HG03432 (cell line): ENCODE data around the gene RAB4B.
"Not testable (repeated sequence)": the region's sequence is repeated elsewhere in the genome, so short reads cannot be mapped to it uniquely, and the experiment has no call there.

Experiments used
- ATAC-seq: cut with Tn5 transposase; IDR thresholded peaks from one replicate; pipeline ENCODE4 v1.9.1; 2021; ENCODE audit warnings: mild to moderate bottlenecking, moderate library complexity; ENCODE audit not compliant: unreplicated experiment

RAB4B gene

DNA sequence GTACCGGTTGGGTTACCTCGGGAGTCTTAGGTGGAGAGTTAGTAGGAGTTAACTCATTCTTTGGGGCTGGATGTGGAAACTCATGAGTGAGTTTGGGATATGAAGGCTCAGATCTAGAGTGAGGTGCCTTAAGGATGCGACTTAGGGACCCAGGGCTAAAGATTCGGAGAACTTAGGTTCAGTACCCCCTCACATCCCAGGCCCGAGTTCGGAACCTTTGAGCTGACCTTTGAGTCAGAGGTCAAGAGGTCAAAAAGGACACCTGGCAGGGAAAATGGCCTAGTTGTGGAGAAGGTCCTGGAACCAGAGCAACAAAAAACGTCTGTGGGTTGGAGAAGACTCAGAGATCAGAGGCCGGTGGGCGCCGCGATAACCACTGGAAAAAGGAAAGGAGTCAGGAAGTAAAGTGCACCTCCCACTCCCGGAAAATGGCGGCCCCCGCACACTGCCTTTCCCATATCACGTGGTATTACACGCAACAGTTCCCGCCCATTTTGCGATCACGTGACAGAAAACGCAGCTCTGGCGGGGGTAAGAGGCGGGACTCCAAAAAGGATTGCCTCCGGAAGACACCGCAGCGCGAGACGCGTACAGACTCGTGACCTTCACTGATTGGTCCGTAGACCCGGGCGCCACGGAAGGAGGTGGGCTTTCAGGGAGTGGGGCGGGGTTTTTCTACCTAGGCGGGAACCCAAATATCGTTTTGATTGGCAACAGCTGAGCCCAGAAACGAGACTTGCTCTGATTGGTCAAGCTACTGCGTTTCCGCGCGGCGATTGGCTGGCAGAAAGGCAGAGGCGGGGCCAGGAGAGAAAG is 27.8 kb upstream of the RAB4B start, which contains the start of gene ACTMAP:
ACTMAP (minus strand) TSS at position 420 of the 816 bp plus-strand sequence. CDS start 674 bp downstream, outside the sequence.
- ATAC-seq = peak; percentile 80

DNA sequence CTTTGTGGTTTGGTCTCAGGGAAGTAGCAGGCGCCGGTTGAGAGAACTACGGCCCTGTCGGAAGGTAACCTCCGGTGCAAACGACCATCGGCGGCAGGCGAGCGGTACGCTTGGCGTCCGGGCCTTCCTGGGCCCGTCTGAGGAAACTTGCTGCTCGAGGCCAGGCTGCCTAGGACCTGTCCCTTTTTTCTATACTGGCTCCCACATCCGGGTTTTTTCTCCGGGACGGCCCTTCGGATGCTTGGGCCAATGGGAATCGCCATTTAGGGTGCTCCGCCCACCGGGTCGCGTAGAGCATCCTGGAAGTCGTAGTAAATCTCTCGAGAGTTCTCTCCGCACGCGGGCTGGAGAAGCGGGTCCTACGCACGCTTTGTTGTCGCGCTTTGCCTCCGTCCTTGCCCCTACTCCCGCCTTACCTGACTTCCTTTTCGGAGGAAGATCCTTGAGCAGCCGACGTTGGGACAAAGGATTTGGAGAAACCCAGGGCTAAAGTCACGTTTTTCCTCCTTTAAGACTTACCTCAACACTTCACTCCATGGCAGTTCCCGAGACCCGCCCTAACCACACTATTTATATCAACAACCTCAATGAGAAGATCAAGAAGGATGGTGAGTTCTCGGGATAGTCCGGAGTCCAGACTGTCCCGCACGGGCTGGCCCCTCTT is 27.0 kb upstream of the RAB4B start, which contains the start of gene SNRPA:
SNRPA (plus strand) TSS at position 330 of the 664 bp plus-strand sequence; CDS start at position 536, 206 bp downstream.
- peak; percentile 63 for ATAC-seq

DNA sequence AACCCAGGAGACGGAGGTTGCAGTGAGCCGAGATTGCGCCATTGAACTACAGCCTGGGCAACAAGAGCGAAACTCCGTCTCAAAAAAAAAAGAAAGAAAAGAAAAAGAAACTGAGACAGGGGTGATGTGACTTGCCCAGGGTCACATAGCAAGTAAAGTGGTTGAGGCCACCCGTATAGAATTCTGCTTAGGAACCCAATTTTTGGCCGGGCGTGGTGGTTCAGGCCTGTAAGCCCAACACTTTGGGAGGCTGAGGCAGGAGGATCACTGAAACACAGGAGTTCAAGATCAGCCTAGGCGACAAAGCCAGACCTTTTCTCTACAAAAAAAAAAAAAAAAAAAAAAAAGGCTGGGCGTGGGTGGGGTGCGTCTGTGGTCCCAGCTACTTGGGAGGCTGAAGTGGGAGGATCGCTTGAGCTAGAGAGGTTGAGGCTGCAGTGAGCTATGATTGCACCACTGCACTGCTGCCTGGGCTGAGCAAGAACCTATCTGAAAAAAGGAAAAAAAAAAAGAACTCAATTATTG is 25.7 kb upstream of the RAB4B start:
- no peak for ATAC-seq

DNA sequence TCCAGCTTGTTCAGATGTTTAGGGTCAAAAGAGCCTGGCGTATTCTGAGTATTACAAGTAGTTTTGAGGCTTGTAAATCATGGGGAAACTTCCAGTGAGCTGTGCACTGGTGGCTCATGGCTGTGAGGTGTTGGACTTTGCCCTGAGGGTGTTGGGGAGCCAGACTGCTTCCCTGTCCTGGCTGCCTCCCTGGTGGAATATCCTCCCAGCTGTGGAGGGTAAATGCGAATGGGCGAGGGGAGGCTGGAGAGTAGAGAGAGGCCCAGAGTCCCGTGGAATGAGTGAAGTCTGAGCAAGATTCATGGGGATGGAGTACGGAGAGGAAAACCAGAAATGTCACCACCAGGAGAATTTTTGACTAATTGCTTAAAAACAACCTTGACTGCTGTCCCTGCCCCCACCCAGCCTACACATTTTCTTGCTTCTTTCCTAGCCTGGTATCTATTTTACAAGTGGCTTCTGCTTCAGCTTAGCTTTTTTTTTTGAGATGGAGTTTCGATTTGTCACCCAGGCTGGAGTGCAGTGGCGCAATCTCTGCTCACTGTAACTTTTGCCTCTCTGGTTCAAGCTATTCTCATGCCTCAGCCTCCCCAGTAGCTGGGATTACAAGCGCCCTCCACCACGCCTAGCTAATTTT is 23.3 kb upstream of the RAB4B start:
- no peak for ATAC-seq

DNA sequence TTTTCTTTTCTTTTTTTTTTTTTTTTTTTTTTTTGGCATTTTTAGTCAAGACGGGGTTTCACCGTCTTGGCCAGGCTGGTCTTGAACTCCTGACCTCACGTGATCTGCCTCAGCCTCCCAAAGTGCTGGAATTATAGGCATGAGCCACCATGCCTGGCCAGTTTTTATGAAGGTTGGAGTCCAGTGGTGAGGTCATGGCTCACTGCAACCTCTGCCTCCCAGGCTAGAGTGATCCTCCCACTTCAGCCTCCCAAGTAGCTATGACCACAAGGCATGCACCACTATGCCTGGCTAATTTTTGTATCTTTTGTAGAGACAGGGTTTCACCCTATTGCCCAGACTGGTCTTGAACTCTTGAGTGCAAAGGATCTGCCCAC is 22.8 kb upstream of the RAB4B start:
- no peak for ATAC-seq

DNA sequence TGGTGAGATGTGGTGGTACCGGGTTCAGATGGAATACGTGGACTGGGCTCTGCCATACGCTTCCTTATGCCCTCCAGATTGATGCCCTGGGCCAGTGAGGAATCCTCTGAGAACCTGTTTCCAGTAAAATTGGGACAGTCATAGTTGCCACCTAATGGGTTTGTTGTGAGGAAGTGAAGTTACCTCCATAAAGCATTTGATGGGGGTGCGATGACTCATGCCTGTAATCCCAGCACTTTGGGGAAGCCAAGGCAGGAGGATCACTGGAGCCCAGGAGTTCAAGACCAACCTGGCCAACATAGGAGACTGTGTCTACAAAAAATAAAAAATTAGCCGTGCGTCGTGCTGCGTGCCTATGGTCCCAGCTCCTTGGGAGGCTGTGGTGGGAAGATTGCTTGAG is 22.3 kb upstream of the RAB4B start:
- ATAC-seq = no peak

DNA sequence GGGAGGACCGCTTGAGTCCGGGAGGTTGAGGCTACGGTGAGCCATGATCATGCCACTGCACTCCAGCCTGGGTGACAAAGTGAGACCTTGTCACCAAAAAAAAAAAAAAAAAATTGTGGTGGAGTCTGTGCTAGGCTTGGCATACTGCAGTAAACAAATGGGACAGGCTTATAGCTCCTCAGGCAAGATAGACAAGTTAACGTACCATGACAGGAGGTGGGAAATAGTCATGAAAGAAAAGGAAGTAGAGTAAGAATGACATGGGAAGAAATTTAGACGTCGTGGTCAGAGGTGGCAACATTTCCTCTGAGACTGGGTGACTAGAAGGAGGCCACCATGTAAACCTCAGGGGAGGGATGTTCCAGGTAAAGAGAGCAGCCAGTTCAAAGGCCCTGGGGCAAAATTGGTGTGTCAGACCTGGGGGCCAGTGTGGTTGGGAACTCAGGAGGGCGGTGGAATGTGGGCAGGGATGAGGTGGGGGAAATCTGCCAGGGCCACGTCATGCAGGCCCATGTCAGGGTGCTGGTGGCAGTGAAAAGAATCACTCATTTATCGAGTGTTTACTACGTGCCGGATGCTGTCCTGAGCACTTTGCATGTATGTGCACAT is 21.4 kb upstream of the RAB4B start:
- no peak for ATAC-seq

DNA sequence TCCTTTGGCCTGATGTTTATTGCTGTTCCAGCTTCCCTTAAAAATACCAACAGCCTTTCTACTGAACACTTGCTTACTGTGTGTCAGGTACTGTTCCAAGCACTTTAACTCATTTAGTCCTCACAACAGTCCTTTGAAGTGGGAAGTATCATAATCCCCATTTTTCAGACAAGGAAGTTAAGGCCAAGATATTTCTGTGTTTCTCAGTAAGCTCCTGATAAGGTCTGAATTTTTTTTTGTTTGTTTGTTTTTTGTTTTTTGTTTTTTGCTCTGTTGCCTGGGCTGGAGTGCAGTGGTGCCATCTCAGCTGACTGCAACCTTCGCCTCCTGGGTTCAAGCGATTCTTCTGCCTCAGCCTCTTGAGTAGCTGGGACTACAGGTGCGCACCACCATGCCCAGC is 19.6 kb upstream of the RAB4B start:
- ATAC-seq = no peak

DNA sequence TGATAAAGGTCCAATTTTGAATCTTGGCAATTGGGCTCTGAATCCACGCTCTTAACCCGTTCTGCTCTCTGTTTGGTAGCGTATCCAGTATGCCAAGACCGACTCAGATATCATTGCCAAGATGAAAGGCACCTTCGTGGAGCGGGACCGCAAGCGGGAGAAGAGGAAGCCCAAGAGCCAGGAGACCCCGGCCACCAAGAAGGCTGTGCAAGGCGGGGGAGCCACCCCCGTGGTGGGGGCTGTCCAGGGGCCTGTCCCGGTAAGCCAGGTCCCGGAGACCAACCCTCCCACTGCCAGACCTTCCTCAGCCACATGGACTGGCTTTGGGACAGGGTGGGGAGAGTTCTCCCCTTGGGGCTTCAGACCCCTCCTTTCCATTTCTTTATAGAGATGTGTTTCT is 18.7 kb upstream of the RAB4B start:
- ATAC-seq = no peak

DNA sequence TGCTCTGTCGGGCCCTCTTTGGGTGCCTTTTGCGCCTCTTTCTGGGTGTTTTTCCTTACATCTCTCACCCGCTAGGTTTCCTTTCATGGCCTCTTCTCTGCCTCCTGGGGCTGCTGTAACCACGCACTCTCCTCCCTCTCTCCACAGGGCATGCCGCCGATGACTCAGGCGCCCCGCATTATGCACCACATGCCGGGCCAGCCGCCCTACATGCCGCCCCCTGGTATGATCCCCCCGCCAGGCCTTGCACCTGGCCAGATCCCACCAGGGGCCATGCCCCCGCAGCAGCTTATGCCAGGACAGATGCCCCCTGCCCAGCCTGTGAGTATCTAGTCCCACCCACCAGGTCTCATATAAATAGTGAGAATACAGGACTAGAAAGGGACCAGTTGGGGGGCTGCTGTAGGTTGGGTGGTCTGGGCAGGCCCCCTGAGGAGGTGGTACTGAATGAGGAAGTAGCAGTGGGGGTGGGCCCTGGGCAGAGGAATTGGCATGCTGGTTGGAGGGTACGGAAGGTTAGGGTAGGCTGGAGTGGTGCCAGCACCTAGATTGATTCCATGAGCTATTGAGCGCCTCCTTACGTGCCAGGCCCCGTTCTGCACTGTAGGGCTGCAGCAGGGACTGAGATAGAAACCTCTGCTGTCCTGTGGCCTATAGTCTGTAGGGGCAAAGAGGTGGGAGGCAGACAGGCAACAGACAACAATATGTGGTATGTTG is 15.1 kb upstream of the RAB4B start:
- no peak for ATAC-seq

DNA sequence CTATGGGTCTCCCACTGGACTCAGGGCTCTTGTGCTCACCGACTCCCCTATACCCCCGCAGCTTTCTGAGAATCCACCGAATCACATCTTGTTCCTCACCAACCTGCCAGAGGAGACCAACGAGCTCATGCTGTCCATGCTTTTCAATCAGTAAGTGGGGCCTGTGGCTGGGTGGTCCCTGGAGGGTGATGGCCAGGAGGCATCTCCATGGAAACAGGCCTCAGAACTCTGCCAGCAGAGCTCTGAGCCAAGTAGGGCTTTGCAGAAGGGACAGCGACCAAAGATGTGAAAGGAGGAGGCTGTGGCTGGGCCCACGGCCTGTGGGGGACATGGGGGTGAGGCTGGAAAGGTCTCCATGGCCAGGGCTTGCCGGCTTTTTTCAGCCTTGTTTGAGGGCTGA is 14.5 kb upstream of the RAB4B start:
- no peak for ATAC-seq

DNA sequence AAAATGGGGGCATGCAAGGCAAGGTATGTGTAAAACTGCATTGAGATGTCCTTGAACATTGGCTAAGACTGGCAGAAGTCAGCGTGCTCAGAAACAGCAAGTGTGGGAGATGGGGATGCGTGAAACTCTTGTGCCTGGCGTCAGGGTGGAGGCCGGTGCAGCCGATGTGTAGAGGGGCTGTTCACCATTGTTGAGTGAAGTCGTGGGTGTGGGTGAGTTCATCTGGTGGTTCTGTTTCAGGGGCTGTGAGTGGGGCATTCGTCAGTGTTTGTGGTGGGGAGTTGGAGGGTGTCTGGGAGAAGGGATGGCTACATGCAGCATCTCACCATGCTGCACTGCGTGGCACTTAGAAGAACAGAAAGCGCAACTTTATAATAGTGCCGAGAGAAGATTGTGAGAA is 14.1 kb upstream of the RAB4B start:
- no peak for ATAC-seq

DNA sequence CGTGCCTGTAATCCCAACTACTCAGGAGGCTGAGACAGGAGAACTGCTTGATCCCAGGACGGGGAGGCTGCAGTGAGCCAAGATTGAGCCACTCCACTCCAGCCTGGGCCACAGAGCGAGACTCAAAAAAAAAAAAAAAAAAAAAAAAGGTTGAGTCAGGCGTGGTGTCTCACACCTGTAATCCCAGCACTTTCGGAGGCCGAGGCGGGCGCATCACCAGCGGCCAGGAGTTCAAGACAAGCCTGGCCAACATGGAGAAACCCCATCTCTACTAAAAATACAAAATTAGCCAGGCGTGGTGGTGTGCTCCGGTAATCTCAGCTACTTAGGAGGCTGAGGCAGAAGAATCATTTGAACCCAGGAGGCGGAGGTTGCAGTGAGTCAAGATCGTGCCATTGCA is 11.7 kb upstream of the RAB4B start:
- ATAC-seq = not testable (repeated sequence)

DNA sequence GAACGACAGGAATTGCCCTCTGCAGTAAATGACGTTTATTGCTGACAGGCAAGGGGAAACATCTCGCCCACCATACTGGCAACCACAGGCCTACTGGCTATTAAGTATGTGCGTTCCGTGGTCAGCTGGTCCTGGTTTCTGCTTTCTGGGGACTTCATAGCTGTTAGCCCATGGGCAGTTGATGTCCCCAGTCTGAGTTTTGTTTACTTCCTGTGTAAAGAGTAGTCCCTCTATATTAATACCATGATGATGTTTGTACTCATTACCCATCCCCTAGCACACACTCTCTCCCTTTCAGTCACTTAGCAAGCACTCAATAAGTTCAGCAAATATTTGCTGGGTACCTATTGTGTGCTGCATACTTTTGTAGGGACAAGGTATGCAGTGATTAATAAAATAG is 9.2 kb upstream of the RAB4B start:
- ATAC-seq = no peak

DNA sequence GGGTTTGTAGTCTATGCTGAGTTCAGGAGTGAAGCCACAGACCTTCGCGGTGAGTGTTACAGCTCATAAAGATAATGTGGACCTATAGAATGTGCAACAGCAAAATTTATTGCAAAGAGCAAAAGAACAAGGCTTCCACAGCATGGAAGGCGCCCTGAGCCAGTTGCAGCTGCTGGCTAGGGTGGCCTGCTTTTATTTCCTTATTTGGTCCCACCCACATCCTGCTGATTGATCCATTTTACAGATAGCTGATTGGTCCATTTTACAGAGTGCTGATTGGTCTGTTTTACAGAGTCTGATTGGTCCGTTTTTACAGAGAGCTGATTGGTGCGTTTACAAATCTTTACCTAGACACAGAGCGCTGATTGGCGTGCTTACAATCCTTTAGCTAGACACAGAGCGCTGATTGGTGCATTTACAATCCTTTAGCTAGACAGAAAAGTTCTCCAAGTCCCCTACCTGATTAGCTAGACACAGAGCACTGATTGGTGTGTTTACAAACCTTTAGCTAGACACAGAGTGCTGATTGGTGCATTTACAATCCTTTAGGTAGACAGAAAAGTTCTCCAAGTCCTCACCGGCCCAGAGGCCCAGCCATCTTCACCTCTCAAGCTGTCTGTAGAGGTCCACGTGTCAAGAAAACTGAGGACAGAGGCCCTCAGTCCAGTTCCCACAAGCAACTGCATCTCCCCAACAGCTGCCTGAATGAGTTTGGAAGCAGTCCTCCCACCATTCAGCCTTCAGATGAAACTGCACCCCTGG is 6.8 kb upstream of the RAB4B start:
- ATAC-seq = not testable (repeated sequence)

DNA sequence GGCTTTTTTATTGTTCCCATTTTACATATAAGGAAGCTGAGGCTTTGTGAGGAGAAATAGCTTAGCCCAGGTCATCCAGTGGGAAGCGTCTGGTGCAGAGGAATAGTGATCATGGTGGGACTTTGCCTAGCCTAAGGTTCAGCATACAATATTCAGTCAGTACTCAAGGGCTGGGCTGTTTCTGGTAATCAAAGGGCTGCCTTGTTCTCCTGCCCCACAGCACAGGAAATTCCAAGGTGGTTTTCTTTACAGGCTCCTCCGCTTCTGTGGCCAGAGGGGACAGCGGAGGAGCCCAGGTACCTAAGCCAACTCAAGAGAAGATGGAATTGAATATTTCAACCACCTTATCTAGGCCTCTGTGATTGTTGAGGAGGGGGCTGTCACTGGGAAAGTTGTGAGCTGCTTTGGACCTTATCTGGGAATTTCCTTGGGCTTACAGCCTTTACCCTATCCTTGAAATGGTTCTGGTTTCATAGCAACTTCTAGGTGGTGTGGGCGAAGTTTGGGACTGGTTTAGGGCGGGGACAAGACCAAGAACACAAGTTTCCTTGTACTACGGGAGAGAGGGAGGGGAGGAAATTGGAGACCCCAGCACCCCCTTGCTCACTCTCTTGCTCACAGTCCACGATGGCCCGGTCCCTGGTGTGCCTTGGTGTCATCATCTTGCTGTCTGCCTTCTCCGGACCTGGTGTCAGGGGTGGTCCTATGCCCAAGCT is 3.0 kb upstream of the RAB4B start, which contains the start of gene MIA:
MIA (plus strand) TSS at position 606 of the 716 bp plus-strand sequence; CDS start at position 628, 22 bp downstream.
- ATAC-seq = no peak

DNA sequence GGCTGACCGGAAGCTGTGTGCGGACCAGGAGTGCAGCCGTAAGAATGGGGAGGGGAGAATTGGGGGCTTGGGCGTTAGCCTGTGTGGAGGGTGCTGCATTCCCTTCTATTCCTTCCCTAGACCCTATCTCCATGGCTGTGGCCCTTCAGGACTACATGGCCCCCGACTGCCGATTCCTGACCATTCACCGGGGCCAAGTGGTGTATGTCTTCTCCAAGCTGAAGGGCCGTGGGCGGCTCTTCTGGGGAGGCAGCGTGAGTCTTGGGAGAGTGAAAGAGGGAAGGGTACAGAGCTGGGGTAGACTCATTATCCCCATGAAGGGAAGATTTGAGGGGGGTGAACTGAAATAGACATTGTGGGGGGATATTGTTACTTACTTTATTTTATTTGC is 2.4 kb upstream of the RAB4B start:
- no peak for ATAC-seq

DNA sequence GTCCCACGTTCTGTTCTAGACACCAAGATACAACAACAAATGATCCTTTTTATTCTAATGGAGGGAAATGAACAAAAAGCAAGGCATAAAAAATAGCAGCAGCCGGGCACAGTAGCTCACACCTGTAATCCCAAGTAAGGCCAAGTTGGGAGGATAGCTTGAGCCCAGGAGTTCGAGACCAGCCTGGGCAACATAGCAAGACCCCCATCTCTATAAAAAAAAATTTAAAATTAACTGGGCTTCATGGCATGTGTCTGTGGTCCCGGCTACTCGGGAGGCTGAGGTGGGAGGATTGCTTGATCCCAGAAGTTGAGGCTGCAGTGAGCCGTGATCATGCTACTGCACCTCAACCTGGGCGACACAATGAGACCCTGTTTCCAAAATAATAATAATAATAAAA is 1.7 kb upstream of the RAB4B start:
- no peak for ATAC-seq
